ENCODE results near the gene ZNF618. TPM values are rescaled to one million over a fixed set of nuclear protein-coding genes. Genes with fewer than 3 reads are reported as not detected.

The ZNF618 gene
- total RNA-seq, 2 donors from 2014 or later = 11.9 to 17.1 TPM

- intact Hi-C loops (cut with DNase I) = no loop called here
- no peak for ATAC-seq
- peaks cover 34% of the 10 kb centered on the region for H3K4me1 ChIP-seq
- H3K36me3 ChIP-seq (replicated peaks in 1 of 2; ENCODE audit: insufficient read depth in 1 of 2, low read depth in 2 of 2) = no peaks in the 10 kb centered on the region
- TF ChIP-seq POLR2A (IDR thresholded peaks at IDR 0.05) = no peak
- TF ChIP-seq, protein P1, sequence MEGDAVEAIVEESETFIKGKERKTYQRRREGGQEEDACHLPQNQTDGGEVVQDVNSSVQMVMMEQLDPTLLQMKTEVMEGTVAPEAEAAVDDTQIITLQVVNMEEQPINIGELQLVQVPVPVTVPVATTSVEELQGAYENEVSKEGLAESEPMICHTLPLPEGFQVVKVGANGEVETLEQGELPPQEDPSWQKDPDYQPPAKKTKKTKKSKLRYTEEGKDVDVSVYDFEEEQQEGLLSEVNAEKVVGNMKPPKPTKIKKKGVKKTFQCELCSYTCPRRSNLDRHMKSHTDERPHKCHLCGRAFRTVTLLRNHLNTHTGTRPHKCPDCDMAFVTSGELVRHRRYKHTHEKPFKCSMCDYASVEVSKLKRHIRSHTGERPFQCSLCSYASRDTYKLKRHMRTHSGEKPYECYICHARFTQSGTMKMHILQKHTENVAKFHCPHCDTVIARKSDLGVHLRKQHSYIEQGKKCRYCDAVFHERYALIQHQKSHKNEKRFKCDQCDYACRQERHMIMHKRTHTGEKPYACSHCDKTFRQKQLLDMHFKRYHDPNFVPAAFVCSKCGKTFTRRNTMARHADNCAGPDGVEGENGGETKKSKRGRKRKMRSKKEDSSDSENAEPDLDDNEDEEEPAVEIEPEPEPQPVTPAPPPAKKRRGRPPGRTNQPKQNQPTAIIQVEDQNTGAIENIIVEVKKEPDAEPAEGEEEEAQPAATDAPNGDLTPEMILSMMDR (IDR thresholded peaks at IDR 0.05) = no peak
- 83 to 86% methylated on average over 9 of the region's 9 CpGs for WGBS, 2 donors
- H3K4me3 ChIP-seq = no peak overlapping the region
- DNase-seq = no peak
- no peaks in the 10 kb centered on the region for H3K27me3 ChIP-seq
- H3K27ac ChIP-seq = no peak overlapping the region
- no peaks in the 10 kb centered on the region for H3K9me3 ChIP-seq
Measured at GRCh38 chr9:113915817-113916434, 39.8 kb downstream of the ZNF618 start.

DNA sequence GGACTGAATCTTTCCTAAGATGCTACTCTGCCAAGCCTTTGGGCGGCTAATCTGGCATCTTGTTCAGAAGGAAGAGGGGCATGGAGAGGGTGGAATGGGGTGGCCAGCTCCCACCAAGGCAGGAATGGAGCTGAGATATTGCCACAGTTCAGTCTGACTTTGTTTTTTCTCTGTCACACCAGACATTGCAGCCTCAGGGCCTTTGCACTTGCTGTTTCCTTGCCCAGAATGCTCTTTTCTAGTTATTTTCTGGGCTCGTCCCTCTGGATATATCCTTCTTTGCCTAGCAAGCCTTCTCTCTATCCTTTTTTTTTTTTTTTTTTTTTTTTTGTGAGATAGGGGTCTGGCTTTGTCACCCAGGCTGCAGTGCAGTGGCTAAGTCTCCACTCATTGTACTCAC is 40.8 kb downstream of the ZNF618 start:
- DNase-seq = no peak
- Histone ChIP-seq H3K9me3 (no peaks in the 10 kb centered on the region), H3K4me3 (no peak overlapping the region), H3K36me3 (replicated peaks in 1 of 2; ENCODE audit: insufficient read depth in 1 of 2, low read depth in 2 of 2) (no peaks in the 10 kb centered on the region), H3K4me1 (peaks cover 24% of the 10 kb centered on the region), H3K27me3 (no peaks in the 10 kb centered on the region), H3K27ac (no peak overlapping the region)
- no peak for ATAC-seq
- 92 to 98% methylated on average over 2 of the region's 2 CpGs for WGBS, 2 donors
- intact Hi-C loops (cut with DNase I) = no loop called here
- no peak for TF ChIP-seq POLR2A (IDR thresholded peaks at IDR 0.05)
- TF ChIP-seq, protein P1 (IDR thresholded peaks at IDR 0.05) = no peak

DNA sequence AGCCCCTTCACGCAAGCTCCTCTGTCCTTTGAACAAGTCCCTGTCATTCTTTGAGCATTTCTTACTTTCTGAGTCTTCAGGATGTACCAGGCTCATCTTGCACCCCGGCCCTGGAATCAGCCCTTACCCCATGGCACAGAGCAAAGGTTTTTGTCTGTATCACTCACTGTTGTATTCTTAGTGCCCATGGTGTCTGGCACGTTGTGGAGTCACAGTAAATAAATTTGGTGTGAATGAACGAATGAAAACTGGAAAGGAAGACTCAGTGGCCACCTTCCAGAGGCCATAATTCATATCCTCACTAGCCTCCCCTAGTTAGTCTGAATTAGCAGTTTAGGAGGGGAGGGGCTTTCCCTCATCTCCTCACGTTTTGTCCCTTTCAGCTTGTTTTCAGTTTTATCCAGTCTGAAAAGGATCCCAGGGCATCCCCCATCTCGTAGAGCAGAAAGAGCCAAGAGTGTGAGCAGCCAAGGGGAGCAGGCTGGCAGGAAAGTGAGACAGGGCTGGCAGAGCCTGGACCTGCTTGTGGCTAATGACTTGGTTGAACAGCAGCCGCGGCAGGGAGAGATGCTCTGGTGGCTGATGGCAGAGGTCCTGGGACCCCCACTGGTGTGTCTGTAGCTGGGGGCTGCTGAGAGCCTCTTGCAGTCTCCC is 42.7 kb downstream of the ZNF618 start:
- Histone ChIP-seq H3K4me3 (no peak overlapping the region), H3K4me1 (peaks cover 5% of the 10 kb centered on the region), H3K27ac (no peak overlapping the region), H3K27me3 (no peaks in the 10 kb centered on the region), H3K9me3 (peaks cover 0 to 3% (median 0%) of the 10 kb centered on the region in 3 donors), H3K36me3 (replicated peaks in 1 of 2; ENCODE audit: insufficient read depth in 1 of 2, low read depth in 2 of 2) (no peaks in the 10 kb centered on the region)
- no peak for ATAC-seq
- intact Hi-C loops (cut with DNase I) = no loop called here
- WGBS, 2 donors = 78 to 80% methylated on average over 8 of the region's 8 CpGs
- no peak for DNase-seq
- no peak for TF ChIP-seq POLR2A (IDR thresholded peaks at IDR 0.05)
- TF ChIP-seq, protein P1 (IDR thresholded peaks at IDR 0.05) = no peak

- Histone ChIP-seq H3K4me3 (no peak overlapping the region), H3K27ac (no peak overlapping the region), H3K36me3 (replicated peaks in 1 of 2; ENCODE audit: insufficient read depth in 1 of 2, low read depth in 2 of 2) (no peaks in the 10 kb centered on the region), H3K4me1 (no peaks in the 10 kb centered on the region), H3K9me3 (peaks cover 0 to 3% (median 0%) of the 10 kb centered on the region in 3 donors), H3K27me3 (no peaks in the 10 kb centered on the region)
- TF ChIP-seq, protein P1 (IDR thresholded peaks at IDR 0.05) = no peak
- no peak for TF ChIP-seq POLR2A (IDR thresholded peaks at IDR 0.05)
- DNase-seq = no peak
- intact Hi-C loops (cut with DNase I) = no loop called here
- WGBS, 2 donors = 87 to 93% methylated on average over 8 to 9 of the region's 9 CpGs
- no peak for ATAC-seq
Measured at GRCh38 chr9:113919382-113919781, 43.3 kb downstream of the ZNF618 start.

DNA sequence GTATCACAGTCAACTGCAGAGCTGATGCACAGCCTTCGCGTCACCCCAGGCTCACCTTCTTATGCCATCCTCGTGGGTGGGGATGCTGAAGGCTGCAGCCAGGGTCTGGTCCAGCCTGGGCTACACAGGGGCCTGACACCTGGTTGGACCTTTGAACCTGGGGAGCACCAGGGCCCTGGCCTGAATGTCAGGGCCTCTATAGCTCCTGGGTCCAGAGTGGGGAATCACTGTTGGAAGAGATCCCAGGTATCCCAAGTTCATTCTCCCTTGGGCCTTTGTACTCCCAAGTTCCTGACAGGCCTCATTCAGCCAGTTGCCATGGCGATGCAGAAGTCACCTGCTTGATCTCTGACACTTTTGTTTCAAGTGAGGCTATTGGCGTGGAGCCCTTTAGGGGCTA is 43.8 kb downstream of the ZNF618 start:
- DNase-seq (no peak), ATAC-seq (no peak)
- WGBS, 2 donors = 91 to 100% methylated on average over 4 to 5 of the region's 5 CpGs
- H3K4me3 ChIP-seq = no peak overlapping the region
- H3K27me3 ChIP-seq = no peaks in the 10 kb centered on the region
- intact Hi-C loops (cut with DNase I) = no loop called here
- H3K27ac ChIP-seq = no peak overlapping the region
- TF ChIP-seq POLR2A (IDR thresholded peaks at IDR 0.05) = no peak
- TF ChIP-seq, protein P1 (IDR thresholded peaks at IDR 0.05) = no peak
- H3K36me3 ChIP-seq (replicated peaks in 1 of 2; ENCODE audit: insufficient read depth in 1 of 2, low read depth in 2 of 2) = no peaks in the 10 kb centered on the region
- H3K4me1 ChIP-seq = no peaks in the 10 kb centered on the region
- H3K9me3 ChIP-seq = peaks cover 0 to 3% (median 0%) of the 10 kb centered on the region in 3 donors
